NCI-H446 (cell line): ENCODE measurements around the gene NANOS2.
"Not testable (repeated sequence)": the region's sequence is repeated elsewhere in the genome, so short reads cannot be mapped to it uniquely, and the experiment has no call there.

Source experiments
- DNase-seq, 2 experiments: peaks; one replicate each; lab custom pipeline; 2025; lab: John Stamatoyannopoulos, UW

The NANOS2 gene

DNA sequence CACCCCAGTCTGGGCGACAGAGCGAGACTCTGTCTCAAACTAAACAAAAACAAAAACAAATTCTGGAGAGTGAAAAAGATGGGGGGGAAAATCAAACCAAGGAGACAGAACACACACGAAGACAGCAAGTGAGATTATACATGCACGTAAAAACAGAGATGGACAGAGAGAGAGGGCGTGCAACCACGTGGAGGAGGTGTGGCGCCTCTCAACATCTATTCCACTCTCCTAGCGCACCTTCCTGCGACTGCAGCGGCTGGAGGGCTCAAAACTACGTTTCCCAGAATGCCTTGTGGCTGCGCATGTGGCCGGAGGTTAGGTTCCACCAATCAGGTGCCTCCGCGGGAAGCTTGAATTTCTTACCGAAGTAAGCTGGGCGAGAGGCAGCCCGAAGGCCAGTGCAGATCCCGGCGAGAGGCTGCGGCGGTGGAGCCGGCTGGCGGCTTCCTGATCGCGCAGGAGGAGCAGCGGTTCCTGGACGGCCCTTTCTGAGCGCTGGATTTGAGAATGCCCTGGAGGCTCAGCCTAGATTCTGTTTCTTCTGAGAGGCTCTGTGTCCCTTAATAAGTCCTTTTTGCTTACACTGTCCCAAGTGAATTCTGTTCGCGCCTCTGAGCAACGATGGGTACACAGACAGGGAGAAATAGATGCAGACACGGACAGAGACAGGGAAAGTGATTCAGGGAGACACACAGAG lies 13.1 kb upstream of the NANOS2 start:
- peak; percentile 89 to 97 for DNase-seq

DNA sequence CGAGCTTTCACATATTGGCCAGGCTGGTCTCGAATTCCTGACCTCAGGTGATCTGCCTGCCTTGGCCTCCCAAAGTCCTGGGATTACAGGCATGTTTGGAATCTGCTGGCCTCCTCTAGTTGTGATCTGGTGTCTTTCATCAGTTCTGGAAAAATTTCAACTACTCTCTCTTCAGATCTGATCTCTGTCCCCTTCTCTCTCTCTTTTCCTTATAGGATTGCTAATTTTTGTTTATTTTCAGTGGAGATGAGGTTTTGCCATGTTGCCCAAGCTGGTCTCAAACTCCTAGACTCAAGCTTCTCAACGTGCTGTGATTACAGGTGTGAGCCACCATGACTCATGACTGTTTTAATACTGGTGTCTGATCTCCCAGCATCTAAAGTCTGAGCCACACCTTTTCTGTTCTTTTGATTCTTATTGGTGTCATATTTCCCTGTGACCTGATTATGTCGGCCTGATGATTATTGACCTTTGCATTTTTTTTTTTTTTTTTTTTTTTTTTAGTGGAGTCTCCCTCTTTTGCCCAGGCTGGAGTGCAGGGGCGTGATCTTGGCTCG lies 10.4 kb upstream of the NANOS2 start:
- DNase-seq = no peak

DNA sequence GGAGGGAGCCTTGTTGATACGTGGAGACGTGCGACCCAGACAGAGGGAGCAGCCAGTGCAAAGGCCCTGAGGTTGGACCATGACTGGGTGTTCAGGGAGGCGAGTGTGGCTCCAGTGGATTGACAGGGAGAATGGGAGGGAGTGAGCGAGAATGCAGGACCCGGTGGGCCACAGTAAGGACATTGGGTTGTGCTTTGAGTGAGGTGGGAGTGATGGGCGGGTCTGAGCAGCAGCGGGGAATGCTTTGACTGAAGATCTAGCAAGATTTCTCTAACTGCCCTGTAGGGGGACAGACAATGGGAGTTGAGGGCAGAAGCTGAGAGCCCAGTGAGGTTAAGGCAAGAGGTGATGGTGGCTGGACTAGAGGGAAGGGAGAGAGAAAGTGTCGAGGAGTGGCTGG lies 7.7 kb upstream of the NANOS2 start:
- DNase-seq = no peak

DNA sequence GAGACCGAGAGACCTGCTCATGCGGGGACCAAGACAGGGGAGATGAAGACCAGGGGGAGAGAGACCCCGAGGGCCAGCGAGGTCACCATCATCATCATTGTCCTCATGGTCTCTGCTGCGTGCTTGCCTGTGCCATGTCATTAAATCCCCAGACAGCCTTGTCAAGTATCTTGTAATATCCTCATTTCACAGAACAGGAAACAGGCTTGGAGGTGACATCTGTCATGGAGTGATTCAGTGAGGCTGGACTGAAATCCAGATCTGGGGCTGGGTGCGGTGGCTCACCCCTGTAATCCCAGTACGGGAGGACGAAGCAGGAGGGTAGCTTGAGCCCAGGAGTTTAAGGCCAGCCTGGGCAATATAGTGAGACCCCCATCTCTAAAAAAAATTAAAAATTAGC lies 5.9 kb upstream of the NANOS2 start:
- no peak for DNase-seq

DNA sequence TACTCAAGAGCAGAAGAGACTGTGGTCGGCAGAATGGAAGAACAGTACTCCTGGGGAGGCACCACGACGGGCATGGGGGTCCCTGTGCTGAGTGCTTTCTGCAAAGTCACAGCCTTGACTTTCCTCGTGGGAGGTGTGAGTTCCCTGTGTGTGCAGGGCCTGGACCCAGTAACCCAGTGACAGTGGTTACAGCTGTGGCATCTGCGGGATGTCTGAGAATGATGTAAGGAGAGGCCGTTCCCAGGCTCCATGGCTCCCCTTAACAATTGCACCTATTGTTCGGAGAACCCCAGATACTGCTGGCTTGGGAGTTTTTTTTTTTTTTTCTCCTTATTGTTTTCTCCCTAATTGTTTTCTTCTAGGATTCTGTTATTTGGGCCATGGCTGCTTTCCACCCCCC lies 5.1 kb upstream of the NANOS2 start:
- no peak for DNase-seq

DNA sequence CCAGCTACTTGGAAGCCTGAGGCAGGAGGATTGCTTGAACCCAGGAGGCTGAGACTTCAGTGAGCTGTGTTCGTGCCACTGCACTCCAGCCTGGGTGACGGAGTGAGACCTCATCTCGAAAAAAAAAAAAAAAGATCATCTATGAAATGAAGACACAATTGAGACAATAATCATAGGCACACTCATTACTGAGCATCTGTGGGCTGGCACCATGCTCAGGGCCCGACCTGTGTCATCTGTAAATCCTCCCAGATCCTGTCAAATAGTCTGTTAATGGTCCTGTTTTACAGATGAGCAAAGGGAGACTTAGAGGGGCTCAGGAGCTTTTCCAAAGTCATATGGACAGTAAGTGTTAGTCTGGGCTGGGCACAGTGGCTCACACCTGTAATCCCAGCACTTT lies 4.1 kb upstream of the NANOS2 start:
- no peak for DNase-seq

DNA sequence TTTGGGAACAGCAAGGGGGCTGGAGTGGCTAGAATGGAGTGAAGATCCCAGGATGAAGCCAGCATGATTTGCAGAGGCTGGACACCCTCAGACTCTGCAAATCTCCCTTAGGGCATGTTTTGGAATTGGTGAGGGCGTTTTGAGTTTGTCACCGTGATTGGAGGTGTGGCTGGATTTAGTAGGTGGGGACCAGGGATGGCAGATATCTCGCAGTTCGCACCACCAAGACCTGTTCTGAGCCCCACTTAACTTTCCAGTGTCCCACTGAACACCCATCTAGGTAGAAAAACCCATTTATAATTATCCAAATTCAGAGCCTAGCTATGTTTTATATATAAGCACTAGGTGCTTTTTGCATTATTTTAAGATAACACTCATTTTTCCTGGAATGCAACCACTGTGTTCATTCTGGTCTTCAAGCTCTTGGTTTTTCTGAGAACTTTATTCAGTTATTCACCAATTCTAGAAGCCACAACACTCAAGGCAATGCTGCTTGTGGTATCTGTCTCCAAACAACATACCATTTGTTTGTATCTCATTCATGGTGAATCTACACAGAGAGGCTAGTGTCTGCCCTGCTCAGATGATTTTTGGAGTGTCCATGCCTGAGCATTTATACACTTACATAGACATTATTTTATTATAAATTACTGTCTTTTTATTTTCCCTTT lies 3.0 kb upstream of the NANOS2 start:
- DNase-seq = no peak

DNA sequence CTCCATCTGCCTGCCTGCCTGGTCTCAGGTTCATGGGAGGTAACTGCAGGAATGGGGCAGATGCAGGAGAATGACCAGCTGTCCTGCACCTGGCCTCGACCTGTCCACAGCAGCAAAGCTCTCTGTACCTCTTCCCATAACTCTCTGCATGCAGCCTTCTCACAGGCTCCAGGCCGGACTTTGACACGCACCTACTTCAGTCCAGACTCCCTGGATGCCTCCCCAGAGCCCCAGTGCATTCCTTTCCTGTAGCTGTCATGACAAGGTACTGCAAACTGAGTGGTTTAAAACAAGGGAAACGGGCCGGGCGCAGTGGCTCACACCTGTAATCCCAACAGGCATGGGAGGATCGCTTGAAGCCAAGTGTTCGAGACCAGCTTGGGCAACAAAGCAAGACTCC lies 3.3 kb downstream of the NANOS2 start:
- DNase-seq = no peak

DNA sequence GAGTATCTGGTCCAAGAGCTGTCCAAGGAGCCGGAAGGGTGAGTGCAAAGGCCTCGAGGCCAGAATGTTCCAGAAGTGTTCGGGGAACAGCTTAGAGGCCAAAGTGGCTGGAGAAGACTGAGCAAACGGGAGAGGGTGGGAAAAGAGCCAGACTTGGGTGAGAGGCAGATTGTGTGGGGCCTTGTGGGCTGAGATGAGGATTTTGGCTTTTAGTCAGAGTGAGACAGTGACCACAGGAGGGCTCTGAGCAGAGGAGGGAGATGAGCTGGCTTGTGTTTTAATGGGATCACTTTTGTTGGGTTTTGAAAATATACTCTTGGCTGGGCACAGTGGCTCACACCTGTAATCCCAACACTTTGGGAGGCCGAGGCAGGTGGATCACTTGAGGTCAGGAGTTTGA lies 5.6 kb downstream of the NANOS2 start:
- no peak for DNase-seq

DNA sequence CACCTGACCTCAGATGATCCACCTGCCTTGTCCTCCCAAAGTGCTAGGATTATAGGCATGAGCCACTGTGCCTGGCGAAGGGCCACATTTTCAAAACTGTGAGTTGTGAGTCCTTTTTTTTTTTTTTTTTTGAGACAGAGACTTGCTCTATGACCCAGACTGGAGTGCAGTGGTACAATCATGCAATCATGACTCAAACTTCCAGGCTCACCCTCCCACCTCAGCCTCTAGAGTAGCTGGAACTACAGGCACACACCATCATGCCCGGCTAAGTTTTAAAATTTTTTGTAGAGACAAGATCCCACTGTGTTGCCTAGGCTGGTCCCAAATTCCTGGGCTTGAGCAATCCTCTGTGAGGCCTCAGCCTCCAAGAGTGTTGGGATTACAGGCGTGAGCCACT lies 8.4 kb downstream of the NANOS2 start:
- no peak for DNase-seq

DNA sequence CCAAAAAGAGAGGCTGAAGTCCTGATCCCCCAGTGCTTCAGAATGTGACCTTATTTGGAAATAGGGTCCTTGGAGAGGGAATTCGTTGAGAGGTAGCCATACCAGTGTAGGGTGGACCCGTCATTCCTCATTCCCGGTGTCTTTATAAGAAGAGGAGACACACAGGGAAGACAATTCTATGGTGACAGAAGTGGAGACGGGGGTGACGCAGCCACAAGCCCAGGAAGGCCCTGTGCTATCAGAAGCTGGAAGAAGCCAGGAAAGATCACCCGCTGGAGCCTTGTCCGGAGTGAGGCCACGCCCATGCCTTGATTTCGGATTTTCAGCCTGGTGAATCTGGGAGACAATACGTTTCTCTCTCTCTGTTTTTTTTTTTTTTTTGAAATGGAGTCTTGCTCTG lies 9.6 kb downstream of the NANOS2 start:
- no peak for DNase-seq

DNA sequence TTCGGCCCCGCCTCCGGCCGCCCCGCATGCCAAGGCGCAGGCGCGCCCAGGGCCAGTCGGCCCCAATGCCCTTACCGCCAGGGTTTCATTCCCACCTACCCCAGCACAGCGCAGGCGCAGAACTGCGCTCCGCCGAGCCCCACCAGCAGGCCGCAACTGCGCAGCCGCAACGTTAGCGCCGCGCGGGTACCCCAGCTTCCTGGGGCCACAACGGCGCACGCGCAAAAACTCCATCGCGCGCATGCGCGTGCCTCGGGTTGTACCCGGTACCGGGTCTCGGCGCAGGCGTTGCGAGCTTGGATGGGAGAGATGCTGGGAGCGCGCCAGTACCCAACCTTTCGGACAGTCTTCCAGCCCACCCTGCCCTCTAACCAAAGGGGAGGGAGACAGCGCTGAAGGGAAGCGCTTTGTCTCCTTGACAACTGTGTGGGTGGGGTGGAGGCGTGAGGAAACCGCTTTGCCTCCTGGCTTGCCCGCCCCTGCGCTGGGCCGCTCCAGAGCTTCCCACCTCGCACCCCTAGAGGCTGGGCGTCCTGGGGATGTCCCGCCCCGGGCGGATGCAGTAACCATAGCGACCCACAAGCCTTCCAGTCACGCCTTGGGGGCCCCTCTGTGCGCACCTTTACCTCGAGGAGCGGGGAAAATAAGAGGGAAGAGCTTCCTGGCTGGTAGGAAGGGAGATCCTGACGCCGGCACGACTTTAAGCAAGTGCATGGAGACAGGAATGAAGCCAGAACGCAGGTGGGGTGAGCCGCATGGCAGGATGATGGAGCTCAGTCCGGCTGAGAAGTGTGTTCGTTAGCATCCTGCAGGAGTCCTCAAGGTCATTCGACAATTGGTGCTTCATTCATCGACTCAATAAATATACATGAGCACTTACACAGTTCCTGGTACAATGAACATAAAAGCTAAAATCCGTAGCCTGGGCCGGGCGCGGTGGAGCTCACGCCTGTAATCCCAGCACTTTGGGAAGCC lies 11.6 kb downstream of the NANOS2 start:
- peak; percentile 97 to 100 for DNase-seq

DNA sequence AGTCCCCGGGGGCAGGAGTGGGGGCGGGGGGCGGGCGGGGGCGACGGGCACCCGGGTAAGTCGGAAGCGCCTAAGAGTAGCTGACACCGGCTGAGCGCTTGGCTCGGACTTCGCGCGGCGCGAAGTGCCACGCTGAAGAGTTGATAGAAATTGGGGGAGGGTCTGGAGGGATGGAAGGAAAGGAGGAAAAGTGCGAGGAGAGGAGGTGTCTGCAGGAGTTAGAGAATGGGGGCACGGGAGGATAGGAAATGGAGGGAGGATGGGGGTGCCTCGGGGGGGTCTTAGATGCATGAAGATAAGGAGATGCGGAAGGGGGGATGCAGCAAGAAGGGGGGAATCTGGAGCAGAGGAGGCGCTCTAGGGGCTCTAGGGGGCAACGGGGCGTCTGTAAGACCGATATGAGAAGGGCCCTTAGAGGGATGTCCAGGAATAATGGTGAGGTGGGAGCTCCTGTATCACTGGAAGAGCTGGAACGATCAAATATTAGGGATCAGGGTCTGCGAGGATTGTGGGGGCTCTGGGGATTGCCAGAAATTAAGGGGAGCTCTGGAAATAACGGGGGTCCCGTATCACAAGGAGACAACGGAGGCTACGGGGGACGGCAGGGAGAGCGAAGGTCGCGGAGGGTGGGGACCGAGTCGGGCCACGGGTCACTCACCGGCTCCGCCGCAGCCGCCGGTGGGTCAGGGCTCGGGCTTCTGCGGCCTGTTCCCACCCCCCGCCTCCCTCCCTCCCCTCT lies 12.5 kb downstream of the NANOS2 start, which contains the start of gene MYPOP:
TSS of gene MYPOP (minus strand) at position 702 of the 739 bp plus-strand sequence. CDS start 840 bp downstream, outside the sequence.
- no peak for DNase-seq

DNA sequence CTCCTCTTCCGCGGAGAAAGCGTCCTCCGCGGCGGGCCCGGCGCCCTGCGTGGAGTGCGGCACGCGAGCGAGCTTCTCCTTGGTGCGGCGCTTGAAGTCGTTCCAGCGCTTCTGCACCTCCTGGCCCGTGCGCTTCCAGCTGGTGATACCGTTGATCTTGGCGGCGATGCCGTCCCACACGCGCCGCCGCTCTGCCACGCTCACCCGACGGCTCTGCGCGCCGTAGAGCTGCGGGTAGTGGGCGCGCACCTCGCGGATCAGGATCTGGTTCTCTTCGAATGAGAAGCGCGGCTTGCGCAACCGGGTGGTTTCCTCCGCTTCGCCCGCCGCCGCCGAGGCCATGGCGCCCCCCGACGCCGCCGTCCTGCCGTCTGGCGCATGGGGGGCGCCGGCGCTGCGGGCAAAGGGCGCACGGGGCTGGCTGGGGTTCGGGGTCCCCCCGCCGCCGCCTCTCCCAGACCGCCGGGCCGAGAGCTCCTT lies 13.1 kb downstream of the NANOS2 start:
- DNase-seq = peak in 1 of 2 experiments; percentile 31

DNA sequence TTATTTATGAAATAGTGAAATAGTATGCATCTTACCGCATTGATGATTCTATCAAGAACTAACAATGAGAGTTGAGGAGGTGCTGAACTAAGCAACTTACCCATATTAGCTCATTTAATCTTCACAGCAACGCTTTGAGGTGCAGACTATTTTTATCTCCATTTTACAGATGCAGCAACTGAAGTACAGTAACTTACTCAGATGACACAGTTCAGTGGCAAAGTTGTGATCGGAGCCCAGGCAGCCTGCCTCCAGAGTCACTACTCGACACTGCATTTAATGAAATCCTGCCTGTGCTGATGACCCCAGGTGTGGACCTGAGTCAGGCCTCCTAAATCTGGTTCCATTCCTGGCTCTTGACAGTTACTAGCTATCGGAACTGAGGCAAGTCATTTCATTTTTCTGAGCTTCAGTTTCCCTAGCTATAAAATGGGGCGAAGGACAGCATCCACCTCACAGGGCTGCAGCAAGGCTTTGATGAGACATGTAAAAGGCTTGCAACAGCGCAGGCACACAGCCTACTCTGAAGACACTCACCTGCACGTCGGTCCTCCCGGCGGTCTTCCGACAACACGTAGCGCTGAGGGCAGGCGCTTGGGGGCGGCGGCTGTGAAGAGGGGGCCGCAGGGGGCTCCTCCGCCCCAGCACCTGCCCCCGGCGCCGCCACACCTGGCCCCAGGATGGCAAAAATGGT lies 13.7 kb downstream of the NANOS2 start:
- DNase-seq = no peak

DNA sequence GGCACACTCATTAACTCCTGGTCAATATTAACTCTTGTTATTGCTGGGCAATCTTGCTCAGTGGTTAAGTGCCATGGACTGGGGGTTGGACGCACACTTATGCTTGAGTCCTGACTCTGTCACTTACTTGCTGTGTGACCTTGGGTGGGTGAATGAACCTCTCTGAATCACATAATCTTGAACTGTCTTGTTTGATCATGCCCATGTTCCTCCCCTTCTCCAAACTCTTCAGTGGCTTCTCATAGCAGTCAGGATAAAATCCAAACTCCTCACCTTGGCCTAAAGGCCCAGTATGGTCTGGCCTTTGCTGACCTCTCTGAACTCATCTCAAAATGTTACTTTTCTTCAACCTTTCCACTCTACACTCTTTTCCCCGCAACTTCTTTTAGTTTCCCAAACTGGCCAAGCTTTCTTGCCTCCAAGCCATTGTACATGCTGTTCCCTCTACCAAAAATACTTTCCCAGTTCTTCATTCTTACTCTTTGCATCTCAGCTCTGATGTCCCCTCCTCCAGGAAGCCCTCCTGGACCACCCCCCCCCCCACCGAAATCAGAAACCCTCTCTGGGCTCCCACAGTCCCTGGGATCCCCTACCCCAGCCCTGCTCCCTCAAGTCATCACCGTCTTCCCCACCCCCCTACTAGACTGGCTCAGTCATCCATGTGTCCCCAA lies 14.5 kb downstream of the NANOS2 start:
- DNase-seq = no peak

DNA sequence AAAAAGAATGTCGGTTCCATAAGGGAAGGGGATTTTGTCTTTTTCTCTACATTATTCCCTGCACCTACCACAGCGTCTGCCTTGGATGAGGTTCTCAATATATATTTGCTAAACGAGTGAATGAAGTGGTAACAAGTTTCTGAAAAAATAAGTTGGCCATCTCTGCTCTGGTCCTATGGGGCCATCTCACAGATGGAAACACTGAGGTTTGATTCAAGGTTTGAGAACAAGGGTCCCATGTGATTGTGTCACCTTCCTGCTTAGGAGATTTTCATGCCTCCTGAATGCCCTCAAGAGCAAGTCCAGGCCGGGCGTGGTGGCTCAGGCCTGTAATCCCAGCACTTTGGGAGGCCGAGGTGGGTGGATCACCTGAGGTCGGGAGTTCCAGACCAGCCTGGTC lies 15.3 kb downstream of the NANOS2 start:
- DNase-seq = no peak

DNA sequence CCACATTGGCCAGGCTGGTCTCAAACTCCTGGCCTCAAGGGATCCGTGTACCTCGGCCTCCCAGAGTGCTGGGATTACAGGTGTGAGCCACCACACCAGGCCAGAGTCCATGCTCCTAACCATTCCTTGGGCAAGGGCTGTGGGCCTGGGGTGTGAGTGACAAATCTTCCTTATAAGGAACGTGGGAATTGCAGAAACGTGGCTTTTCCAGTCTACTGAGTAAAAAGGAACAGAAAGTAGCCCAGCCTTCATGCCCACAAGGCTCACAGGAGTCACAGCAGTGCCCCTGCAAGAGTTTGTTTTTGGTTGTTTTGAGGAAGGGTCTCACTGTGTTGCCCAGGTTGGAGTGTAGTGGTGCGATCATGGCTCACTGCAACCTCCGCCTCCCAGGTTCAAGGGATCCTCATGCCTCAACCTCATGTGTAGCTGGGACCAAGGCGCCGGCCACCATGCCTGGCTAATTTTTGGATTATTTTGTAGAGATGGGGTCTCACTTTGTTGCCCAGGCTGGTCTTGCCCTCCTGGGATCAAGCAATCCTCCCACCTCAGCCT lies 17.2 kb downstream of the NANOS2 start:
- no peak for DNase-seq

DNA sequence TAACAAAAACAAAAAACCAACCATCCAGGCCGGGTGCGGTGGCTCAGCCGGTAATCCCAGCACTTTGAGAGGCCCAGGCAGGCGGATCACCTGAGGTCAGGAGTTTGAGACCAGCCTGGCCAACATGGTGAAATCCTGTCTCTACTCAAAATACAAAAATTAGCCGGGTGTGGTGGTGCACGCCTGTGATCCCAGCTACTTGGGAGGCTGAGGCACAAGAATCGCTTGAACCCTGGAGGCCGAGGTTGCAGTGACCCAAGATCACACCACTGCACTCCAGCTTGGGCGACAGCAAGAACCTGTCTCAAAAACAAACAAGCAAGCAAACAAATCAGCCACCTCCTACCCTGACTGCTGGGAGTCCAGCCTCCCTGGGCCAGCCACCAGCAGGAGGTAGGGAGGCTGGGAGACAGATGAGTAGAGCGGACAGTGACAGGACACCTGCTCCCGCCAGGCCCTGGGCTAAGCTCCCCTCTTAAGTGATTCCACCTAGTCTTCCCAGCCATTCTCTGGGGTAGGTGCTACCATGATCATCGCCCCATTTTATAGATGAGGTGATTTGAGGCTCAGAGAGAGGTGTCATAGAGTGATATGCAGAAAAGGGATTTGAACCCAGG lies 18.5 kb downstream of the NANOS2 start:
- not testable (repeated sequence) for DNase-seq
